LNCAP (cell line): ENCODE results near the gene STMND1.

Experiments used
- CTCF ChIP-seq: fragments of 450-650 bp; IDR thresholded peaks from 2 replicates; pipeline ENCODE4 v1.5.1; 2017; ENCODE audit warnings: mild to moderate bottlenecking

The STMND1 gene

DNA sequence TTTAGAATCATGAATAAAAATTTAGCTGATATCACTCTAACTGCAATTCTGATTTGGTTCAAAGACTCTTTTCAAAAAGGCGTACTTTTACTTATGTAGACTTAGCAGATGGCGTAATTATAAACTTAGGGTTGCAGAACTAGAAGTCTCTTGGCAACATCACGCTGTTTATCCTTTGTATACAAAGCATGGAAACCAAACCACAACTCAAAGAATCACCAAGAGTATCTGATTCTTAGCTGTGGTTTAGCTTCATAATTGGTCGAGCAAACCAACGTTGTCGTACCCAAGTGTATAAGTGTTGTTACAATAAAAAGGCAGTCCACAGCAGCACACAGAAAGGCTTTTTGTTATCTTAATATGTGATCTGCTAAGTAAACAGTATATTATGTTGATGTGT is 18.2 kb downstream of the STMND1 start:
- TF ChIP-seq CTCF, result no peak

GRCh38 chr6:17125407-17125806 is 23.6 kb downstream of the STMND1 start:
- no peak for TF ChIP-seq CTCF

DNA sequence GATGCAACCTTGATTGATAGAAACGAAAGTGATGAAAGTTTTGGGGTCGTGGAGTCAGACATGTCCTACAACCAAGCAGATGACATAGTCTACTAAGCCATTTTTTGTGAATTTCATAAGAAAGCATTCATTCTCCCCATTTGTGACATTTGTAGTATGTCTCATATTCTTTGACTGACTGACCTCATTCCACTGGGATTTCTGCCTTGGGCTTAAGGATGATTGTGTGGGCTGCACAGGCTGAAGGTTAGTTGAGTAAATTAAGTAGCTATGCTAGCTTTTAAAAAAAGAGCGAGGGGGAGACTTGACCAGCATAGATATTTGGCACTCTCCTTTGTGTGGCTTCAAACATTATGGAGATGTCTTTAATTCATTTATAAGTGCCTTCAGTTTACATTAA is 28.9 kb downstream of the STMND1 start:
- TF ChIP-seq CTCF, result no peak

DNA sequence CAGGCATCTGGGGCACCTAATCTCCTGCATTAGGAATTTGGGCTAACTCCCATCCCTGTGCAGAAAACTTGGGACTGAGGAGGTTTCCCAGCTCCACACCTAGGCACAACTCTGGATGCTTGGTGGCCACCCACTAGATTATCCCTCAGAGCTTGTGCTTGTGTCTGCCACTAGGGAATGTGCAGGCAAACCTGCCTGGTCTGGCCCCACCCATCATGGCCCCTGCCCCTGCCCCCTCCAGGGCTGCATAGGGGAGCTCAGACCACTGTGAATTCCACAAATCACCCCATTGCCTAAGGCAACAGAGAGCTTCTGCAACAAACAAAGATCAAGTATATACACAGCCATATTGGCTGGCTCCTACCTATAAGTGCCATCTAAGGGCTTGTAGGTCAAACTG is 31.1 kb downstream of the STMND1 start:
- TF ChIP-seq CTCF, result no peak

DNA sequence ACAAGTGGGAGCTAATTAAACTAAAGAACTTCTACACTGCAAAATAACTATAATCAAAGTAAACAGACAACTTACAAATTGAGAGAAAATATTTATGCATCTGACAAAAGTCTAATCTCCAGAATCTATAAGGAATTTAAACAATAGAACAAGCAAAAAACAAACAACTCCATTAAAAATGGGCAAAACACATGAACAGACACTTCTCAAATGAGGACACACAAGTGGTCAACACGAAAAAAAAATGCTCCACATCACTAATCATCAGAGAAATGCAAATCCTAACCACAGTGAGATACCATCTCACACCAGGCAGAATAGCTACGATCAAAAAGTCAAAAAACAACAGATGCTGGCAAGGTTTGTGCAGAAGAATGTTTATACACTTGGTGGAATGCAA is 36.2 kb downstream of the STMND1 start:
- no peak for TF ChIP-seq CTCF

GRCh38 chr6:17144016-17144415 is 42.2 kb downstream of the STMND1 start:
- no peak for TF ChIP-seq CTCF

- no peak for TF ChIP-seq CTCF
These were observed 47.7 kb downstream of the STMND1 start for GRCh38 chr6:17149571-17149970.

- TF ChIP-seq CTCF, result no peak
These were observed 48.2 kb downstream of the STMND1 start for GRCh38 chr6:17150096-17150495.
